SU-DHL-6 (cell line): ENCODE measurements around the gene MKRN1.

Experiments used
- CTCF ChIP-seq: fragments of 200-600 bp; sonication (generic); IDR thresholded peaks from one replicate; pipeline ENCODE4 v1.5.1; 2017; ENCODE audit warnings: antibody characterized with exemption, mild to moderate bottlenecking, low read length, moderate library complexity; ENCODE audit not compliant: insufficient read depth, poor library complexity, severe bottlenecking
- EZH2phosphoT487 ChIP-seq: fragments of 200-600 bp; sonication (generic), shearing (Covaris generic); conservative IDR thresholded peaks from 2 replicates; pipeline ENCODE4 v1.6.1; 2018; ENCODE audit warnings: mild to moderate bottlenecking, antibody characterized with exemption, low read length, moderate library complexity, mixed read lengths

GRCh38 chr7:140454657-140455015 is 24.7 kb downstream of the MKRN1 start:
- TF ChIP-seq CTCF (no peak), EZH2phosphoT487 (no peak)
